ENCODE measurements around the gene MRPL3. TPM values are rescaled to one million over a fixed set of nuclear protein-coding genes. Genes with fewer than 3 reads are reported as not detected.

The MRPL3 gene
- polyA plus RNA-seq, 3 donors, result 20.9 to 66.3 (median 62.9) TPM

- H3K27ac Mint-ChIP-seq, result no peak overlapping the region
- Histone ChIP-seq H3K4me3 (replicated peaks in 1 of 3; ENCODE audit: low read depth in 2 of 3, low read length in 3 of 3) (no peak overlapping the region), H3K4me2 (replicated peaks; ENCODE audit: extremely low read depth, low read length, poor library complexity, severe bottlenecking) (no peak overlapping the region), H3K36me3 (replicated peaks in 1 of 2; ENCODE audit: control insufficient read depth in 1 of 2, insufficient read depth in 2 of 2, low read length in 2 of 2) (no peaks in the 10 kb centered on the region), H3K27ac (ENCODE audit: low read depth in 1 of 2, low read length in 2 of 2) (no peak overlapping the region), H3K9me3 (replicated peaks in 1 of 2; ENCODE audit: control insufficient read depth in 1 of 2, insufficient read depth in 1 of 2, low read length in 2 of 2) (no peaks in the 10 kb centered on the region), H3K9ac (ENCODE audit: insufficient read depth, low read length, poor library complexity, severe bottlenecking) (no peak overlapping the region), H2AFZ (ENCODE audit: insufficient read depth, low read depth, low read length, poor library complexity, severe bottlenecking) (no peak overlapping the region), H3K4me1 (ENCODE audit: control insufficient read depth in 1 of 2, insufficient read depth in 2 of 2, low read length in 2 of 2) (no peaks in the 10 kb centered on the region), H3K27me3 (ENCODE audit: control insufficient read depth in 2 of 2, insufficient read depth in 2 of 2, low read length in 2 of 2) (no peaks in the 10 kb centered on the region), H4K20me1 (ENCODE audit: insufficient read depth, low read length) (no peaks in the 10 kb centered on the region), H3K79me2 (ENCODE audit: insufficient read depth, low read length) (no peaks in the 10 kb centered on the region)
- intact Hi-C loops (cut with micrococcal nuclease), result no loop called here
- DNase-seq, result no peak
- H3K36me3 Mint-ChIP-seq, result no peaks in the 10 kb centered on the region
- peaks cover 0 to 9% (median 4%) of the 10 kb centered on the region in 3 donors for H3K27me3 Mint-ChIP-seq (ENCODE audit: low read depth in 3 of 3)
- H3K9me3 Mint-ChIP-seq, result peaks cover 0 to 7% (median under 1%) of the 10 kb centered on the region in 7 donors
- H3K4me1 Mint-ChIP-seq, result peaks cover under 1% of the 10 kb centered on the region
- TF ChIP-seq CTCF (IDR thresholded peaks at IDR 0.05), result no peak
- no peak overlapping the region for H3K4me3 Mint-ChIP-seq
- no CpG with 5 or more reads among the region's 1 CpG for WGBS (ENCODE audit: insufficient coverage)
Observed at GRCh38 chr3:131439084-131439483, 63.7 kb downstream of the MRPL3 start.

- H2AFZ ChIP-seq (ENCODE audit: insufficient read depth, low read depth, low read length, poor library complexity, severe bottlenecking), result no peak overlapping the region
- intact Hi-C loops (cut with micrococcal nuclease), result no loop called here
- no peak overlapping the region for H3K4me3 Mint-ChIP-seq
- H3K9me3 Mint-ChIP-seq, result peaks cover 0 to 7% (median 1%) of the 10 kb centered on the region in 7 donors
- no peaks in the 10 kb centered on the region for H3K36me3 ChIP-seq (replicated peaks in 1 of 2; ENCODE audit: control insufficient read depth in 1 of 2, insufficient read depth in 2 of 2, low read length in 2 of 2)
- H3K27me3 ChIP-seq (ENCODE audit: control insufficient read depth in 2 of 2, insufficient read depth in 2 of 2, low read length in 2 of 2), result no peaks in the 10 kb centered on the region
- peaks cover 0 to 8% (median 2%) of the 10 kb centered on the region in 3 donors for H3K27me3 Mint-ChIP-seq (ENCODE audit: low read depth in 3 of 3)
- H3K36me3 Mint-ChIP-seq, result no peaks in the 10 kb centered on the region
- no peaks in the 10 kb centered on the region for H3K9me3 ChIP-seq (replicated peaks in 1 of 2; ENCODE audit: control insufficient read depth in 1 of 2, insufficient read depth in 1 of 2, low read length in 2 of 2)
- H3K27ac Mint-ChIP-seq, result no peak overlapping the region
- no peak overlapping the region for H3K27ac ChIP-seq (ENCODE audit: low read depth in 1 of 2, low read length in 2 of 2)
- no peak overlapping the region for H3K4me3 ChIP-seq (replicated peaks in 1 of 3; ENCODE audit: low read depth in 2 of 3, low read length in 3 of 3)
- no peak overlapping the region for H3K4me2 ChIP-seq (replicated peaks; ENCODE audit: extremely low read depth, low read length, poor library complexity, severe bottlenecking)
- TF ChIP-seq CTCF (IDR thresholded peaks at IDR 0.05), result no peak
- peaks cover 2% of the 10 kb centered on the region for H3K4me1 Mint-ChIP-seq
- no peak overlapping the region for H3K9ac ChIP-seq (ENCODE audit: insufficient read depth, low read length, poor library complexity, severe bottlenecking)
- WGBS (ENCODE audit: insufficient coverage), result no CpG with 5 or more reads among the region's 1 CpG
- H3K79me2 ChIP-seq (ENCODE audit: insufficient read depth, low read length), result no peaks in the 10 kb centered on the region
- no peaks in the 10 kb centered on the region for H4K20me1 ChIP-seq (ENCODE audit: insufficient read depth, low read length)
- DNase-seq, result no peak
- H3K4me1 ChIP-seq (ENCODE audit: control insufficient read depth in 1 of 2, insufficient read depth in 2 of 2, low read length in 2 of 2), result no peaks in the 10 kb centered on the region
Observed at GRCh38 chr3:131435000-131435399, 67.8 kb downstream of the MRPL3 start.

Data from CD14-positive monocyte (primary cell).